IMR-90 (cell line): ENCODE data around the gene LTBP4. TPM values are rescaled to one million over a fixed set of nuclear protein-coding genes. Genes with fewer than 3 reads are reported as not detected.

Source experiments
- ATAC-seq: fragments of 200-7000 bp; cut with Tn5 transposase; 2 replicates; pipeline ENCODE4 v1.9.1; 2020; ENCODE audit warnings: low read depth, mild to moderate bottlenecking, moderate library complexity
- BruUV-seq: library from RNA; stranded (reverse); fragments of 400-500 nt; replicated peaks from 2 replicates; lab custom pipeline; 2021; lab: Mats Ljungman, UMichigan
- CTCF ChIA-PET: fragments of 300-600 bp; formaldehyde crosslinking; extraction: SDS; loops from one replicate; lab custom pipeline; 2021; ENCODE audit warnings: antibody characterized with exemption; lab: Yijun Ruan, JAX
- POLR2A ChIA-PET: fragments of 300-600 bp; sonication (Branson Sonifier 250); formaldehyde crosslinking; loops from one replicate; lab custom pipeline; 2022; ENCODE audit warnings: antibody characterized with exemption; ENCODE audit not compliant: unreplicated experiment; lab: Charles Lee
- DNase-seq: peaks from one replicate; pipeline ENCODE4 v3.0.0; 2013
- H2AFZ ChIP-seq: replicated peaks from 2 replicates; pipeline ENCODE3; 2013; ENCODE audit warnings: low read length, mild to moderate bottlenecking; ENCODE audit not compliant: poor library complexity
- H2AK5ac ChIP-seq: 2 replicates; pipeline ENCODE4 v1.6.1; 2013; ENCODE audit warnings: low read depth, low read length, inconsistent platforms
- H2AK9ac ChIP-seq: replicated peaks from 2 replicates; pipeline ENCODE3; 2013; ENCODE audit warnings: mild to moderate bottlenecking, low read depth, low read length, moderate library complexity; ENCODE audit not compliant: poor library complexity
- H2BK120ac ChIP-seq: 2 replicates; pipeline ENCODE4 v1.6.1; 2013; ENCODE audit warnings: low read depth, low read length, inconsistent platforms
- H2BK15ac ChIP-seq: 3 replicates; pipeline ENCODE4 v1.6.1; 2013; ENCODE audit warnings: low read depth, low read length, inconsistent platforms
- H2BK20ac ChIP-seq: 2 replicates; pipeline ENCODE4 v1.6.1; 2013; ENCODE audit warnings: low read depth, mild to moderate bottlenecking, inconsistent platforms, low read length, moderate library complexity
- H2BK5ac ChIP-seq: 2 replicates; pipeline ENCODE4 v1.6.1; 2013; ENCODE audit warnings: mild to moderate bottlenecking, low read depth, low read length, inconsistent platforms; ENCODE audit not compliant: poor library complexity, severe bottlenecking
- H3K14ac ChIP-seq: replicated peaks from 2 replicates; pipeline ENCODE4 v1.6.1; 2013; ENCODE audit warnings: low read depth, low read length, inconsistent platforms
- H3K18ac ChIP-seq: 2 replicates; pipeline ENCODE4 v1.6.1; 2013; ENCODE audit warnings: low read depth, low read length, control low read depth
- H3K23ac ChIP-seq: 2 replicates; pipeline ENCODE4 v1.6.1; 2013; ENCODE audit warnings: low read depth, low read length, inconsistent platforms
- H3K27ac ChIP-seq: 2 replicates; pipeline ENCODE4 v1.5.1; 2013; ENCODE audit warnings: mild to moderate bottlenecking, control low read depth, low read length; ENCODE audit not compliant: insufficient read depth
- H3K27me3 ChIP-seq: 2 replicates; pipeline ENCODE4 v1.6.1; 2013; ENCODE audit warnings: low read length; ENCODE audit not compliant: control insufficient read depth, insufficient read depth
- H3K36me3 ChIP-seq: 2 replicates; pipeline ENCODE4 v1.6.1; 2013; ENCODE audit warnings: low read length, mixed read lengths; ENCODE audit not compliant: control insufficient read depth, insufficient read depth
- H3K4ac ChIP-seq: 2 replicates; pipeline ENCODE4 v1.6.1; 2013; ENCODE audit warnings: low read depth, low read length, inconsistent platforms
- H3K4me1 ChIP-seq: 2 replicates; pipeline ENCODE4 v1.6.1; 2013; ENCODE audit warnings: low read length, mixed read lengths; ENCODE audit not compliant: control insufficient read depth, insufficient read depth
- H3K4me2 ChIP-seq: 2 replicates; pipeline ENCODE4 v1.6.1; 2013; ENCODE audit warnings: low read depth, mild to moderate bottlenecking, control low read depth, low read length, moderate library complexity
- H3K4me3 ChIP-seq: 2 replicates; pipeline ENCODE4 v1.5.1; 2013; ENCODE audit warnings: low read depth, mild to moderate bottlenecking, control low read depth, low read length, moderate library complexity; ENCODE audit not compliant: insufficient read depth
- H3K56ac ChIP-seq: 2 replicates; pipeline ENCODE4 v1.6.1; 2013; ENCODE audit warnings: low read length, inconsistent platforms; ENCODE audit not compliant: insufficient read depth; ENCODE audit errors: extremely low read depth
- H3K79me1 ChIP-seq, 2 experiments: 2 replicates each; pipeline ENCODE4 v1.6.1; 2013; ENCODE audit warnings: low read length in 2 of 2, inconsistent platforms in 1 of 2, low read depth in 1 of 2
- H3K9ac ChIP-seq: 2 replicates; pipeline ENCODE4 v1.6.1; 2013; ENCODE audit warnings: low read depth, low read length, control low read depth
- H3K9me1 ChIP-seq: 2 replicates; pipeline ENCODE4 v1.6.1; 2013; ENCODE audit warnings: low read length, inconsistent platforms; ENCODE audit not compliant: insufficient read depth
- H3K9me3 ChIP-seq: 2 replicates; pipeline ENCODE4 v1.6.1; 2013; ENCODE audit warnings: low read length; ENCODE audit not compliant: control insufficient read depth, insufficient read depth
- H4K20me1 ChIP-seq: 2 replicates; pipeline ENCODE4 v1.6.1; 2013; ENCODE audit warnings: low read length, inconsistent platforms; ENCODE audit not compliant: insufficient read depth
- H4K5ac ChIP-seq: 2 replicates; pipeline ENCODE4 v1.6.1; 2013; ENCODE audit warnings: mild to moderate bottlenecking, low read depth, low read length, control low read depth
- H4K8ac ChIP-seq, 2 experiments: 2 replicates each; pipeline ENCODE4 v1.6.1; 2013; ENCODE audit warnings: low read depth in 2 of 2, low read length in 2 of 2, control low read depth in 1 of 2, inconsistent platforms in 1 of 2
- H4K91ac ChIP-seq: 2 replicates; pipeline ENCODE4 v1.6.1; 2013; ENCODE audit warnings: low read depth, low read length, inconsistent platforms; ENCODE audit not compliant: insufficient read depth
- CTCF ChIP-seq: conservative IDR thresholded peaks from 2 replicates; pipeline ENCODE4 v1.5.1; 2012; ENCODE audit warnings: mild to moderate bottlenecking, low read depth, low read length, improper control_type of control experiment
- ELK1 ChIP-seq: fragments of 150-350 bp; IDR thresholded peaks from 2 replicates; pipeline ENCODE4 v1.6.1; 2016; ENCODE audit warnings: low read depth, mild to moderate bottlenecking, low read length, moderate library complexity, borderline replicate concordance
- FOS ChIP-seq: fragments of 150-350 bp; IDR thresholded peaks from 2 replicates; pipeline ENCODE4 v1.6.1; 2016; ENCODE audit warnings: low read depth, low read length
- MAFK ChIP-seq: IDR thresholded peaks from 2 replicates; pipeline ENCODE4 v1.6.1; 2012; ENCODE audit warnings: low read depth, low read length, improper control_type of control experiment
- POLR2A ChIP-seq: IDR thresholded peaks from 2 replicates; pipeline ENCODE4 v1.6.1; 2012; ENCODE audit warnings: mild to moderate bottlenecking, low read depth, low read length
- RCOR1 ChIP-seq: IDR thresholded peaks from 2 replicates; pipeline ENCODE4 v1.6.1; 2012; ENCODE audit warnings: mild to moderate bottlenecking, low read length, improper control_type of control experiment; ENCODE audit not compliant: insufficient replicate concordance
- WGBS, 2 experiments: methylation state at CpG; one replicate each; pipeline versions ENCODE4 v1.1.5 to v1.1.7; 2013; ENCODE audit warnings: missing lambda C conversion rate in 2 of 2; ENCODE audit not compliant: insufficient read length in 1 of 2; ENCODE audit errors: extremely low coverage in 2 of 2; 5-methylcytosine and 5-hydroxymethylcytosine counted together
- dilution Hi-C: fragments of 300-500 bp; cut with HindIII; formaldehyde crosslinking; loops from one replicate; pipeline ENCODE4 v1.14.3; 2018; ENCODE audit warnings: low sequenced_read_pairs; ENCODE audit not compliant: unreplicated experiment
- in situ Hi-C: fragments of 300-500 bp; cut with MboI; formaldehyde crosslinking; loops from 3 replicates; pipeline ENCODE4 v1.14.3; 2019; ENCODE audit warnings: low sequenced_read_pairs, inconsistent platforms, mixed read lengths
- intact Hi-C: fragments of 100-400 bp; cut with micrococcal nuclease; formaldehyde crosslinking; loops from 2 replicates; pipeline ENCODE4 v1.10.0; 2022
- polyA plus RNA-seq, 3 experiments: library from polyadenylated mRNA; depleted of rRNA; stranded (reverse); fragments of >200 nt; gene quantifications; 2 replicates each; pipeline ENCODE4 v1.2.3, GENCODE V29; 2012; ENCODE audit warnings: low replicate concordance in 1 of 3
- total RNA-seq: library from RNA; depleted of rRNA; stranded (reverse); fragments of >200 nt; gene quantifications from 2 replicates; pipeline ENCODE4 v1.2.3, GENCODE V29; 2012

The LTBP4 gene
- total and polyA plus RNA-seq, 2 of the 4 experiments (the other 2 are of a cell fraction) = 14.7 to 70.3 TPM

- H3K27me3 ChIP-seq = peaks cover 45% of the 10 kb centered on the region
- no peak overlapping the region for H3K23ac ChIP-seq
- H3K4me1 ChIP-seq = no peaks in the 10 kb centered on the region
- H3K9ac ChIP-seq = no peak overlapping the region
- BruUV-seq = no TSS peak
- H2BK20ac ChIP-seq = no peak overlapping the region
- H3K27ac ChIP-seq = no peak overlapping the region
- H2BK120ac ChIP-seq = no peak overlapping the region
- no peak overlapping the region for H4K8ac ChIP-seq
- H4K91ac ChIP-seq = no peak overlapping the region
- no peak overlapping the region for H3K4me3 ChIP-seq
- no peak overlapping the region for H3K18ac ChIP-seq
- no peak overlapping the region for H2AFZ ChIP-seq
- no peak overlapping the region for H3K4ac ChIP-seq
- intact Hi-C loops = no loop called here
- no peak overlapping the region for H2BK5ac ChIP-seq
- H2AK5ac ChIP-seq = no peak overlapping the region
- no peaks in the 10 kb centered on the region for H3K79me1 ChIP-seq
- no peak overlapping the region for H2AK9ac ChIP-seq
- no peak overlapping the region for H3K56ac ChIP-seq
- no peaks in the 10 kb centered on the region for H4K20me1 ChIP-seq
- no peaks in the 10 kb centered on the region for H3K9me1 ChIP-seq
- no peak for DNase-seq
- no CpG with 5 or more reads among the region's 3 CpGs for WGBS, 2 experiments
- no peak overlapping the region for H3K4me2 ChIP-seq
- no peaks in the 10 kb centered on the region for H3K36me3 ChIP-seq
- no peak overlapping the region for H4K5ac ChIP-seq
- no peak for ATAC-seq
- TF ChIP-seq CTCF (no peak), RCOR1 (no peak), POLR2A (no peak), MAFK (no peak), FOS (no peak), ELK1 (no peak)
- CTCF ChIA-PET = interaction anchor here (0.6 to 0.7 kb wide), 2 partner anchors 37 to 372 kb away, joined by 3 read pairs; no protein-coding TSS in a partner anchor
- H2BK15ac ChIP-seq = no peak overlapping the region
- dilution Hi-C loops = no loop called here
- H3K9me3 ChIP-seq = no peaks in the 10 kb centered on the region
- in situ Hi-C loops = no loop called here
- no peak overlapping the region for H3K14ac ChIP-seq
- POLR2A ChIA-PET = interaction anchor here (1.1 kb wide), 1 partner anchor 43 kb away, joined by 3 read pairs; no protein-coding TSS in a partner anchor
These were observed 41.8 kb upstream of the LTBP4 start for GRCh38 chr19:40559394-40559793.
